NCI-H82 treated with DMSO at 0.1 percent for 48 hours (cell line): ENCODE data around the gene FKBP7.
"Not testable (repeated sequence)": the region's sequence is repeated elsewhere in the genome, so short reads cannot be mapped to it uniquely, and the experiment has no call there.

Experiments
- DNase-seq: peaks from one replicate; lab custom pipeline; 2025; ENCODE audit not compliant: unreplicated experiment; lab: John Stamatoyannopoulos, UW

FKBP7 gene

GRCh38 chr2:178450524-178450773, 28.0 kb downstream of the FKBP7 start:
- DNase-seq = no peak

GRCh38 chr2:178449700-178450523, 28.5 kb downstream of the FKBP7 start:
- no peak for DNase-seq

GRCh38 chr2:178448968-178449661, 29.3 kb downstream of the FKBP7 start:
- DNase-seq = no peak

GRCh38 chr2:178441426-178441825, 37.0 kb downstream of the FKBP7 start:
- DNase-seq = no peak

GRCh38 chr2:178436662-178437061, 41.7 kb downstream of the FKBP7 start:
- no peak for DNase-seq

- DNase-seq = no peak
Observed at GRCh38 chr2:178429336-178429735, 49.1 kb downstream of the FKBP7 start.

- no peak for DNase-seq
Observed at GRCh38 chr2:178428396-178428806, 50.0 kb downstream of the FKBP7 start.

GRCh38 chr2:178427458-178427857, 50.9 kb downstream of the FKBP7 start:
- no peak for DNase-seq

GRCh38 chr2:178426388-178426787, 52.0 kb downstream of the FKBP7 start:
- no peak for DNase-seq

- DNase-seq = no peak
Observed at GRCh38 chr2:178425255-178425827, 53.1 kb downstream of the FKBP7 start.

- not testable (repeated sequence) for DNase-seq
Observed at GRCh38 chr2:178423746-178424145, 54.7 kb downstream of the FKBP7 start.

GRCh38 chr2:178422097-178422496, 56.3 kb downstream of the FKBP7 start:
- DNase-seq = no peak

GRCh38 chr2:178420463-178420999, 57.9 kb downstream of the FKBP7 start:
- DNase-seq = no peak

- DNase-seq = no peak
Observed at GRCh38 chr2:178419123-178419522, 59.3 kb downstream of the FKBP7 start.

GRCh38 chr2:178418426-178418825, 60.0 kb downstream of the FKBP7 start:
- no peak for DNase-seq

GRCh38 chr2:178417916-178418315, 60.5 kb downstream of the FKBP7 start:
- no peak for DNase-seq

- DNase-seq = no peak
Observed at GRCh38 chr2:178415979-178416378, 62.4 kb downstream of the FKBP7 start.

- peak; percentile 96 for DNase-seq
Observed at GRCh38 chr2:178414266-178415247, 63.8 kb downstream of the FKBP7 start.
